ENCODE results near the gene EPS15.

- TF ChIP-seq CTCF (IDR thresholded peaks at IDR 0.05; ENCODE audit: low read length), result no peak
- no peak for TF ChIP-seq EZH2 (optimal IDR thresholded peaks at IDR 0.05; ENCODE audit: low read depth, low read length)
- TF ChIP-seq EZH2phosphoT487 (IDR thresholded peaks at IDR 0.05; ENCODE audit: low read length), result no peak
Measured at GRCh38 chr1:51488372-51489050, 30.6 kb downstream of the EPS15 start.

All from MM.1S (cell line).